ENCODE measurements around the gene ROCK2. TPM values are rescaled to one million over a fixed set of nuclear protein-coding genes. Genes with fewer than 3 reads are reported as not detected.
"Not testable (repeated sequence)": the region's sequence is repeated elsewhere in the genome, so short reads cannot be mapped to it uniquely, and the experiment has no call there.

Gene ROCK2
- total RNA-seq, 4 donors from 2014 or later, result 21.8 to 54.0 (median 26.6) TPM

- WGBS, result 86% methylated on average over 9 of the region's 9 CpGs
- Histone ChIP-seq H3K36me3 (no peaks in the 10 kb centered on the region), H3K4me3 (no peak overlapping the region), H3K4me1 (no peaks in the 10 kb centered on the region), H3K27ac (no peak overlapping the region), H3K27me3 (no peaks in the 10 kb centered on the region), H3K9me3 (no peaks in the 10 kb centered on the region)
- no peak for DNase-seq (ENCODE audit: low spot score in 2 of 2)
- TF ChIP-seq CTCF (IDR thresholded peaks at IDR 0.05) (no peak), POLR2A (IDR thresholded peaks at IDR 0.05) (no peak)
These were observed 175.9 kb downstream of the ROCK2 start for GRCh38 chr2:11168488-11168887.

- Histone ChIP-seq H3K27ac (no peak overlapping the region), H3K36me3 (peaks cover 3% of the 10 kb centered on the region), H3K4me3 (no peak overlapping the region), H3K27me3 (no peaks in the 10 kb centered on the region), H3K4me1 (no peaks in the 10 kb centered on the region), H3K9me3 (no peaks in the 10 kb centered on the region)
- TF ChIP-seq CTCF (IDR thresholded peaks at IDR 0.05), result no peak
- TF ChIP-seq POLR2AphosphoS5 (IDR thresholded peaks at IDR 0.05), result no peak
- no peak for TF ChIP-seq POLR2A (IDR thresholded peaks at IDR 0.05)
- no peak for TF ChIP-seq EP300 (IDR thresholded peaks at IDR 0.05)
- DNase-seq (ENCODE audit: low spot score in 2 of 2), result peak in 1 of 2 donors; percentile 69
- 96% methylated on average over 10 of the region's 10 CpGs for WGBS
These were observed 178.0 kb downstream of the ROCK2 start for GRCh38 chr2:11166476-11166875.

DNA sequence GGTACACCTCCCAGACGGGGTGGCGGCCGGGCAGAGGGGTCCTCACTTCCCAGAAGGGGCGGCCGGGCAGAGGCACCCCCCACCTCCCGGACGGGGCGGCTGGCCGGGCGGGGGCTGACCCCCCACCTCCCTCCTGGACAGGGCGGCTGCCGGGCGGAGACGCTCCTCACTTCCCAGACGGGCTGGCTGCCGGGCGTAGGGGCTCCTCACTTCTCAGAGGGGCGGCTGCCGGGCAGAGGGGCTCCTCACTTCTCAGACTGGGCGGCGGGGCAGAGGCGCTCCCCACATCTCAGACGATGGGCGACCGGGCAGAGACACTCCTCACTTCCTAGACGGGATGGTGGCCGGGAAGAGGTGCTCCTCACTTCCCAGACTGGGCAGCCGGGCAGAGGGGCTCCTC, 179.4 kb downstream of the ROCK2 start:
- not testable (repeated sequence) for H3K27ac ChIP-seq, H3K9me3 ChIP-seq, H3K27me3 ChIP-seq, H3K4me3 ChIP-seq, H3K4me1 ChIP-seq, H3K36me3 ChIP-seq
- 97% methylated on average over 9 of the region's 28 CpGs for WGBS
- peak in 1 of 2 donors; percentile 62 for DNase-seq (ENCODE audit: low spot score in 2 of 2)

GRCh38 chr2:11163439-11164317, 180.8 kb downstream of the ROCK2 start:
- Histone ChIP-seq H3K4me3 (no peak overlapping the region), H3K27me3 (no peaks in the 10 kb centered on the region), H3K9me3 (no peaks in the 10 kb centered on the region), H3K27ac (no peak overlapping the region), H3K4me1 (no peaks in the 10 kb centered on the region), H3K36me3 (peaks cover 3% of the 10 kb centered on the region)
- 89% methylated on average over 16 of the region's 16 CpGs for WGBS
- no peak for DNase-seq (ENCODE audit: low spot score in 2 of 2)
- TF ChIP-seq CTCF (IDR thresholded peaks at IDR 0.05) (no peak), POLR2A (IDR thresholded peaks at IDR 0.05) (no peak), EP300 (IDR thresholded peaks at IDR 0.05) (no peak), POLR2AphosphoS5 (IDR thresholded peaks at IDR 0.05) (no peak)

- 75% methylated on average over 4 of the region's 4 CpGs for WGBS
- H3K36me3 ChIP-seq, result peaks cover 3% of the 10 kb centered on the region
- H3K27ac ChIP-seq, result no peak overlapping the region
- no peaks in the 10 kb centered on the region for H3K27me3 ChIP-seq
- TF ChIP-seq EP300 (IDR thresholded peaks at IDR 0.05) (no peak), POLR2A (IDR thresholded peaks at IDR 0.05) (no peak), POLR2AphosphoS5 (IDR thresholded peaks at IDR 0.05) (no peak), CTCF (IDR thresholded peaks at IDR 0.05) (no peak)
- DNase-seq (ENCODE audit: low spot score in 2 of 2), result no peak
- H3K9me3 ChIP-seq, result no peaks in the 10 kb centered on the region
- peaks cover 13% of the 10 kb centered on the region for H3K4me1 ChIP-seq
- H3K4me3 ChIP-seq, result no peak overlapping the region
These were observed 182.7 kb downstream of the ROCK2 start for GRCh38 chr2:11161747-11162146.
